Duodenal mucosa (tissue), 2 donors: ENCODE results near the gene SLX4IP.

ENCODE experiments used
- H3K27ac ChIP-seq: one replicate; pipeline ENCODE4 v1.7.0; 2013; ENCODE audit warnings: low read depth, low read length
- H3K27me3 ChIP-seq, 2 donors: one replicate each; pipeline ENCODE4 v1.7.0; 2013; ENCODE audit warnings: low read length in 2 of 2, control low read depth in 1 of 2; ENCODE audit not compliant: insufficient read depth in 2 of 2, control insufficient read depth in 1 of 2
- H3K36me3 ChIP-seq, 2 donors: one replicate each; pipeline ENCODE4 v1.7.0; 2013; ENCODE audit warnings: low read length in 2 of 2, control low read depth in 1 of 2; ENCODE audit not compliant: insufficient read depth in 2 of 2, control insufficient read depth in 1 of 2
- H3K4me1 ChIP-seq, 2 donors: one replicate each; pipeline ENCODE4 v1.7.0; 2013; ENCODE audit warnings: low read length in 2 of 2, control low read depth in 1 of 2; ENCODE audit not compliant: insufficient read depth in 2 of 2, control insufficient read depth in 1 of 2
- H3K4me3 ChIP-seq, 2 donors: one replicate each; pipeline ENCODE4 v1.7.0; 2013; ENCODE audit warnings: low read length in 2 of 2, low read depth in 1 of 2
- H3K9ac ChIP-seq, 2 donors: one replicate each; pipeline ENCODE4 v1.7.0; 2013; ENCODE audit warnings: low read length in 2 of 2, low read depth in 1 of 2
- H3K9me3 ChIP-seq, 2 donors: one replicate each; pipeline ENCODE4 v1.7.0; 2013; ENCODE audit warnings: low read length in 2 of 2, control low read depth in 1 of 2; ENCODE audit not compliant: control insufficient read depth in 1 of 2

SLX4IP gene

GRCh38 chr20:10554285-10554684 lies 119.2 kb downstream of the SLX4IP start:
- H3K9ac ChIP-seq: no peak overlapping the region
- no peak overlapping the region for H3K27ac ChIP-seq
- H3K4me1 ChIP-seq: peaks cover 0 to 11% of the 10 kb centered on the region in 2 donors
- no peaks in the 10 kb centered on the region for H3K36me3 ChIP-seq
- no peak overlapping the region for H3K4me3 ChIP-seq
- no peaks in the 10 kb centered on the region for H3K27me3 ChIP-seq
- no peaks in the 10 kb centered on the region for H3K9me3 ChIP-seq

- H3K9me3 ChIP-seq: no peaks in the 10 kb centered on the region
- H3K36me3 ChIP-seq: no peaks in the 10 kb centered on the region
- H3K4me3 ChIP-seq: no peak overlapping the region
- no peak overlapping the region for H3K27ac ChIP-seq
- H3K9ac ChIP-seq: no peak overlapping the region
- no peaks in the 10 kb centered on the region for H3K27me3 ChIP-seq
- peaks cover 0 to under 1% of the 10 kb centered on the region in 2 donors for H3K4me1 ChIP-seq
Observed at GRCh38 chr20:10555393-10555792, 120.3 kb downstream of the SLX4IP start.

GRCh38 chr20:10555865-10556308 lies 120.8 kb downstream of the SLX4IP start:
- Histone ChIP-seq H3K9ac (no peak overlapping the region), H3K36me3 (no peaks in the 10 kb centered on the region), H3K4me1 (no peaks in the 10 kb centered on the region), H3K4me3 (no peak overlapping the region), H3K27ac (no peak overlapping the region), H3K27me3 (no peaks in the 10 kb centered on the region), H3K9me3 (no peaks in the 10 kb centered on the region)

GRCh38 chr20:10556519-10557083 lies 121.5 kb downstream of the SLX4IP start:
- no peaks in the 10 kb centered on the region for H3K36me3 ChIP-seq
- H3K9me3 ChIP-seq: no peaks in the 10 kb centered on the region
- no peaks in the 10 kb centered on the region for H3K4me1 ChIP-seq
- H3K4me3 ChIP-seq: no peak overlapping the region
- no peaks in the 10 kb centered on the region for H3K27me3 ChIP-seq
- H3K27ac ChIP-seq: no peak overlapping the region
- H3K9ac ChIP-seq: no peak overlapping the region

GRCh38 chr20:10557685-10558084 lies 122.6 kb downstream of the SLX4IP start:
- Histone ChIP-seq H3K4me3 (no peak overlapping the region), H3K27ac (no peak overlapping the region), H3K27me3 (no peaks in the 10 kb centered on the region), H3K9ac (no peak overlapping the region), H3K36me3 (no peaks in the 10 kb centered on the region), H3K4me1 (no peaks in the 10 kb centered on the region), H3K9me3 (no peaks in the 10 kb centered on the region)

GRCh38 chr20:10558635-10559187 lies 123.6 kb downstream of the SLX4IP start:
- Histone ChIP-seq H3K36me3 (no peaks in the 10 kb centered on the region), H3K27ac (no peak overlapping the region), H3K9me3 (no peaks in the 10 kb centered on the region), H3K4me3 (no peak overlapping the region), H3K27me3 (no peaks in the 10 kb centered on the region), H3K9ac (no peak overlapping the region), H3K4me1 (no peaks in the 10 kb centered on the region)

- no peak overlapping the region for H3K27ac ChIP-seq
- no peaks in the 10 kb centered on the region for H3K9me3 ChIP-seq
Observed at GRCh38 chr20:10559266-10559665, 124.2 kb downstream of the SLX4IP start.

GRCh38 chr20:10560686-10561085 lies 125.6 kb downstream of the SLX4IP start:
- Histone ChIP-seq H3K4me1 (peaks cover 0 to 5% of the 10 kb centered on the region in 2 donors), H3K36me3 (no peaks in the 10 kb centered on the region), H3K9me3 (no peaks in the 10 kb centered on the region), H3K27ac (no peak overlapping the region), H3K27me3 (no peaks in the 10 kb centered on the region), H3K9ac (no peak overlapping the region), H3K4me3 (no peak overlapping the region)

More at GRCh38 chr20:10559266-10559665, 124.2 kb downstream of the SLX4IP start:
- no peaks in the 10 kb centered on the region for H3K4me1 ChIP-seq
- H3K9ac ChIP-seq: no peak overlapping the region
- no peaks in the 10 kb centered on the region for H3K36me3 ChIP-seq
- no peaks in the 10 kb centered on the region for H3K27me3 ChIP-seq
- no peak overlapping the region for H3K4me3 ChIP-seq

- H3K9me3 ChIP-seq: no peaks in the 10 kb centered on the region
- no peak overlapping the region for H3K27ac ChIP-seq
- H3K9ac ChIP-seq: no peak overlapping the region
- no peaks in the 10 kb centered on the region for H3K36me3 ChIP-seq
- H3K4me1 ChIP-seq: peaks cover 4 to 11% of the 10 kb centered on the region in 2 donors
- H3K4me3 ChIP-seq: no peak overlapping the region
- no peaks in the 10 kb centered on the region for H3K27me3 ChIP-seq
Observed at GRCh38 chr20:10561302-10561701, 126.2 kb downstream of the SLX4IP start.

GRCh38 chr20:10562899-10563298 lies 127.8 kb downstream of the SLX4IP start:
- H3K27ac ChIP-seq: no peak overlapping the region
- H3K27me3 ChIP-seq: no peaks in the 10 kb centered on the region
- peaks cover 8 to 16% of the 10 kb centered on the region in 2 donors for H3K4me1 ChIP-seq
- no peak overlapping the region for H3K4me3 ChIP-seq
- H3K9me3 ChIP-seq: no peaks in the 10 kb centered on the region
- no peaks in the 10 kb centered on the region for H3K36me3 ChIP-seq
- H3K9ac ChIP-seq: no peak overlapping the region
